GM21717 (cell line): Measurements from ENCODE around the gene MRPL44.
A peak's percentile ranks its signal among the peaks of the same experiment; 100 is the strongest.
"Not testable (repeated sequence)": the region's sequence is repeated elsewhere in the genome, so short reads cannot be mapped to it uniquely, and the experiment has no call there.

ENCODE experiments used
- ATAC-seq: cut with Tn5 transposase; IDR thresholded peaks from one replicate; pipeline ENCODE4 v1.9.1; 2021; ENCODE audit warnings: mild to moderate bottlenecking, moderate library complexity; ENCODE audit not compliant: unreplicated experiment

MRPL44 gene

DNA sequence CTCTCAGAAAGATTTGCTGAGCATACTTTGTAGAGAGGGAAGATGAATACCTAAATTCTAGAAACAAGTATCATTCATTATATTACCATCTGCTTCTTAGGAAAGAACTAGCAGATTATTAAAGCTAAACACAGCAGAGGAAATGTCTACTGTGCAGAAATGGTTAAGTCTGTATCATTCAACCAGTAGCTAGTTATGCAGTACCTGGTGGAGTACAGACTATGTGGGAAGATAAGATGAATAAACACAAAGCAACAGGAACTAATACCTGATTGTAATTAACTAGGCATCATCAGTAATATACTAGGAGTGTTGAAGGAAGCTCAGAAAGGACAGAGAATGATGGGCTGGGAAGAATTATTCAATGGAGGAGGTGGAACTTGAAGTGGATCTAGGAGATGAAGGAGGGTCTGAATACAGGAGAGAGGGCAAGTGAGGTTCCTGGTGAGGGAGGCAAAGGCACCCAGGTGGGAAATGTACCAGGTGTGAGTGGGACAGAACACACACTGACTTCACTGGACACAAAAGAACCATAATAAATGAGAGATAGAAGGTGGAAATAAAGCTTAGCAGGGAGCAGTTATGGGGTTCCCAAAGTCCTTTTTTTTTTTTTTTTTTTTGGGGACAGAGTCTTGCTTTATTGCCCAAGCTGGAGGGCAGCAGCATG, 21.7 kb upstream of the MRPL44 start:
- no peak for ATAC-seq

DNA sequence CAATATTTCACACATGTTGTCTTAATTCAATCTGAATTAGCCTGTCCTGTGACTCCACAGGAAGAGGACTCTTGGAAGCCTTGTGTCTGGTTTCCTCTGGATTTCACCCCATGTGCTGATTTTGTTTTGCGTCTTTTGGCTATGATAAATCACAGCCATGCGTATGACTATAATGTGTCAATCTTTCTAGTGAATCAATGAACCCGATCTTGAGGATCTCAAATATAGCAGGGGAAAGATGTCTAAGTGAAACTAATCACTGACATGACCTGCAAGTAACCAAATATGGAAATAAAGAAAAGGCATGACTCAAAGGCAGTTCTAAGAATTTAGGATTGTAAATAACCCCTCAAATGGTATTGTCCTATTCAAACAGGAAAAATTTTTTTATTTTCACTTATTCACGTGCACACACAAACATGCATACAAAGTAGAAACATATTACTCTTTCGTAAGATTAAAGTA, 20.4 kb upstream of the MRPL44 start:
- ATAC-seq: no peak

GRCh38 chr2:223937535-223937934, 19.7 kb upstream of the MRPL44 start:
- ATAC-seq: no peak

- ATAC-seq: not testable (repeated sequence)
These were observed 17.8 kb upstream of the MRPL44 start for GRCh38 chr2:223939438-223939837.

DNA sequence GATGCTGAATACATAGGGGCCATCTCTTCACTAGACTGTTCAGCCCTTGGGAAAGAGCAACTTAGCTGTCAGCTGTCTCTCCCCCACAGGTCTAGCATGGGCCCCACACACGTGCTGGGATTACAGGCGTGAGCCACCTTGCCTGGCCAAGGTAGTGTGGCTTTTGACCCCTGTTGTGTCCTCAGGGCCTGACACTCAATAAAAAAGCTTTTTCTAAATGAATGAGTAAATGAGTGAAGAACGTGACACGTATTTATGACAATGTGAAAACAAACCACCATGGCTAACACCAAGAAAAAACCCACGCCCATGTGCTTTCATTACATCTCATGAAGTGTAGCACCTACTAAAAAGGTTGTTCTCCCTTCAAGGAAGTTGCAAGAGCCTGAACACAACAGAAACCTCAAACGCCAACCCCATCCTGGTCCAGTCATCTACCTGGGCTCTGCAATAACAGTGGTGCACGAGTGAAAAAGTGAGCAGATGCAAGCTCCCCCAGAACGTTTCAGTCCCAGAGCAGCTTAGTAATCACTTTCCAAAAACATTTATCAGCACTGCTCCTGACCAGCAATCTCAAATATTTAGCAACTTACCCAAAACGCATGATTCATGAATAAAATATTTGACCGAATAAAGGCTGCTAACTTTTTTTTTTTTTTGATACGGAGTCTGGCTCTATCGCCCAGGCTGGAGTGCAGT, 15.5 kb upstream of the MRPL44 start:
- peak; percentile 59 for ATAC-seq

- ATAC-seq: no peak
These were observed 14.1 kb upstream of the MRPL44 start for GRCh38 chr2:223943135-223943534.

DNA sequence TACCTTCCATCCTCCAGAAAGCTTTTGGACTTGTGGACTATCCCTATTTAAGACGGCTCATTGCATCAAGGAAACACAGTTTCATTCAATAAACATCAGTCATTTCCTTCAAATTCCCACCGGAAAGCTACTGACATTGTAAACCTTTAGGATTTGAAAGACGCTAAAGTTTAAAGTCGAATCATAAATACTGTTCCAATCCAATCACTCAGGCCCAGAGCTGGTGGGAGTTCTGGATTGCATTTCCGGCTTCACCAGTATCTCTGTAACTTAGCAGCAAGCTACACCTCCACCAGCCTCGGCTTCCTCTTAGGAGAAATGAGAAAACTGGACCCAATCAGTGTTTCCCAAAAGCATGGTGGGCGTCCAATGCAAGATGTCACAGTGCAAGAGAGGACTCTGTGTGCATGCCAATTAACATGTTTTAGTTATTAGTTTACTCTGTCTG, 13.7 kb upstream of the MRPL44 start:
- ATAC-seq: no peak

DNA sequence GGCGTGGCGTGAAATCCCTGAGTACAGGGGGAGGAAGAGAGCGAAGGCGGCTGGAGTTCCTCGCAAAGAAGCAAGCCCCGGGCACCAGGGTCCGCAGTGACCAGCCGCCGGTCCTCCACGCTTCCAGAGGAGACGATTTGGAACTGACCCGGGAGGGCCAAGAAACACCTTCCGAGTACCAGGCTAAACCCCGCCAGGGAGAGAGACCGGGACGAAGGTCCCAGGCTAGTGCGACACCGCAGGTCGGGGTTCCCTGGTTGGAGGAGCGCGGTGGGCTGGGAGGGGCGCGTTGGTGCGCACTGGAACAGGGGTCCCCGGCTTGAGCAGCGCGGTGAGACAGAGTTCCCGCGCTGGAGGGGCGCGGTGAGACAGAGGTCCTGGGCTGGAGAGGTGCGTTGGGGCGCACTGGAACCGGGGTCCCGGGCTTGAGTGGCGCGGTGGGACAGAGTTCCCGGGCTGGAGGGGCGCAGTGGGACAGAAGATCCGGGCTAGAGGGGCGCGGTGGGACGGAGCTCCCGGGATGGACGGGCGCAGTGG, 13.0 kb upstream of the MRPL44 start:
- no peak for ATAC-seq

DNA sequence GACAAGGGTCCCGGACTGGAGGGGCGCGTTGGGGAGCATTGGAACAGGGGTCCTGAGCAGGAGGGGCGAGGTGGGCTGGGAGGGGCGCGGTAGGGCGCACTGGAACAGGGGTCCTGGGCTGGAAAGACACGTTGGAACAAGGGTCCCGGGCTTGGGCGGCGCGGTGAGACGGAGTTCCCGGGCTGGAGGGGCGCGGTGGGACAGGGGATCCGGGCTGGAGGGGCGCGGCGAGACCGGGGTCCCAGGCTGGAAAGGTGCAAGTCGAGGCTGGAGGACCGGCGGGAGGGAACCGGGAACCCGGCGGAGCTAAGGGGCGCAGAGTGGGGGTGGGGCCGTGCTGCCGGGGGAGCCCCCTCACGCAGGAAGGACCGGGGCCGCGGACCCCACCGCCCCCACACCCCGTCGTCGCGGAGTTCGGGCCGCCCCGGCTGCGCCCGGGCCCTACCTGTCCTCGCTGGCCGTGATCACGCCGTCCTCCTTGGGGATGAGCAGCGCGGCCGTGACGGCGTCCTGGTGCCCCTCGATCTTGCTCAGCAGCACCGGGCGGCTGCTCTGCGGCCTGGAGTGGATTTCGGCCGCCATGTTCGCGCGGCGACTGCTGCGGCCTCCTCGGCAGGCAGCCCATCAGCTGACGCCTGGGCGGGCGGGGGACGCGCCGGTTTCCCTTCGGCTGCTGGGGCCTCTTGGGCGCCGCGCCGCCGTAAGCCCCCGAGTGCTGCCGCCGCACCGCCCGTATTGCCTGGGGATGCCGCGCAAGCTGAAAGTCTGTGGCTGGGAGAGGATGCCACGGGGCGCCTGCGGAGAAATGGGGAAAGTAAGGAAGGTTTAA, 12.3 kb upstream of the MRPL44 start, which contains the start of gene WDFY1:
Gene WDFY1, minus strand, starts transcription at position 633 of the 829 bp plus-strand sequence. Its CDS starts 51 bp downstream, at position 582.
- ATAC-seq: peak; percentile 74

GRCh38 chr2:223945755-223946154, 11.5 kb upstream of the MRPL44 start:
- ATAC-seq: no peak

DNA sequence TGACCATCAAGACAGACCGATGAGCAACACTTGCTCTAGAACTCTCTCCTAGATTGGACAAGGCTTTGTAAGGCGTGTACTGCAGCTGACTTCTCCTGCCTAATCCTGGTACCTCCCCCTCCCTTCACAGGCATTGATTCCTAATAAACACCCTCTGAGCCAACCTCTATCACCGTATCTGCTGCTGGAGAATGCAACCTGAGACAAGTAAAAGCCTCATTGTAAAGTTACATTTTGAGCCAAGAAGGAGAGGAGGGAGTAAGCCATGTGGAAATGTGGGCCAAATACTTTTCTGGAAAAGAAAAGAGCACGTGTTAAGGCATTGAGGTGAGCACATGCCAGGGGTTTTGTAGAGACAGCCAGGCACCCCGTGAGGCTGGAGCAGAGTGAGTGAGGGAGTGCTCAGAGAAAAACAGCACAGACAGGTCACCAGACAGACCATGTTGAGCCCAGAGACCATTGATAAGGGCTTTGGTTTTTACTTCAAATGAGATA, 9.5 kb upstream of the MRPL44 start:
- no peak for ATAC-seq

GRCh38 chr2:223949241-223949840, 7.9 kb upstream of the MRPL44 start:
- no peak for ATAC-seq

- ATAC-seq: no peak
These were observed 6.6 kb upstream of the MRPL44 start for GRCh38 chr2:223950448-223951347.

- peak; percentile 60 for ATAC-seq
These were observed 4.8 kb upstream of the MRPL44 start for GRCh38 chr2:223952280-223952968.

GRCh38 chr2:223954401-223954800, 2.9 kb upstream of the MRPL44 start:
- ATAC-seq: no peak

DNA sequence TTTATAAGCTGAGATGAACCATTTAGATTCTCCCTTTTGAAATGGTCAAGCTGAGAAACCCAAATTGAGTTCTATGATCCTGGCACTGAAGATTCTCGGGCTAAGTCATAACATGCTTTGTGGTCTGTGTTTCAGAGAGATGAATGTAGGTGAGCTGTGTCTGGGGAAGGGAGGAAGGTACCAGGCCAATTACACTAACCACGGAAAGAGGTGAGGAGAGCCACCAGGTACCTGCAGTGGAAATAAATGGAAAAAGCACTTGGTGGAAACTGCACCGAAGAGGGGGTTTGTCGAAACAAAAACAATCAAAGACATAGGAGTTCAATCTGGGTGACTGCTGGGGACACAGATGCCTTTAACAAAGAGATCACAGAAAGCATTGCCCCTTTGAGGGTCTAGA, 963 bp upstream of the MRPL44 start:
- peak; percentile 34 for ATAC-seq

GRCh38 chr2:223959688-223960087, 2.4 kb downstream of the MRPL44 start:
- ATAC-seq: no peak

GRCh38 chr2:223967981-223968380, 10.7 kb downstream of the MRPL44 start:
- no peak for ATAC-seq

DNA sequence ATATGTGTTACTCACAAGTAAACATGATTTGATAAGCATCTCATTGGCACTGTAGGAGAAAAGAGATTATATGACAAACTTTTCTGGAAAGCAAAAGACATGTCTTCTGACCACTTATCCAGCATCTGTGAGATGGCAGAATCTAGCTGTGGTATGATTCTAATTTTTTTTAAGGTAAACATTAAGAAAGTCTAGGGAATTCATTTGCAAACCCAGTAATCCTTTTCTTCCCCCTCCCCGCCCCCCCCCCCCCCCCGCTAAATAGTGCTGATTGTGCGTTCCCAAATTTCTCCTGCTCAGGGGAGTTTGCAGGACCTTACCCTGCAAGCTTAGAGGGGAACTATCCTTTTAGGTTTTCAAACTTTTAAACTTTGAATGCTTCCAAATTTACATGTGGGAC, 12.1 kb downstream of the MRPL44 start:
- no peak for ATAC-seq
